Inflammatory macrophage (primary cell): Measurements from ENCODE around the gene CACNB3.
A peak's percentile ranks its signal among the peaks of the same experiment; 100 is the strongest.

ENCODE experiments used
- DNase-seq, 2 donors: peaks; one replicate each; pipeline ENCODE4 v3.0.0-alpha.2; 2020 to 2022

The CACNB3 gene

DNA sequence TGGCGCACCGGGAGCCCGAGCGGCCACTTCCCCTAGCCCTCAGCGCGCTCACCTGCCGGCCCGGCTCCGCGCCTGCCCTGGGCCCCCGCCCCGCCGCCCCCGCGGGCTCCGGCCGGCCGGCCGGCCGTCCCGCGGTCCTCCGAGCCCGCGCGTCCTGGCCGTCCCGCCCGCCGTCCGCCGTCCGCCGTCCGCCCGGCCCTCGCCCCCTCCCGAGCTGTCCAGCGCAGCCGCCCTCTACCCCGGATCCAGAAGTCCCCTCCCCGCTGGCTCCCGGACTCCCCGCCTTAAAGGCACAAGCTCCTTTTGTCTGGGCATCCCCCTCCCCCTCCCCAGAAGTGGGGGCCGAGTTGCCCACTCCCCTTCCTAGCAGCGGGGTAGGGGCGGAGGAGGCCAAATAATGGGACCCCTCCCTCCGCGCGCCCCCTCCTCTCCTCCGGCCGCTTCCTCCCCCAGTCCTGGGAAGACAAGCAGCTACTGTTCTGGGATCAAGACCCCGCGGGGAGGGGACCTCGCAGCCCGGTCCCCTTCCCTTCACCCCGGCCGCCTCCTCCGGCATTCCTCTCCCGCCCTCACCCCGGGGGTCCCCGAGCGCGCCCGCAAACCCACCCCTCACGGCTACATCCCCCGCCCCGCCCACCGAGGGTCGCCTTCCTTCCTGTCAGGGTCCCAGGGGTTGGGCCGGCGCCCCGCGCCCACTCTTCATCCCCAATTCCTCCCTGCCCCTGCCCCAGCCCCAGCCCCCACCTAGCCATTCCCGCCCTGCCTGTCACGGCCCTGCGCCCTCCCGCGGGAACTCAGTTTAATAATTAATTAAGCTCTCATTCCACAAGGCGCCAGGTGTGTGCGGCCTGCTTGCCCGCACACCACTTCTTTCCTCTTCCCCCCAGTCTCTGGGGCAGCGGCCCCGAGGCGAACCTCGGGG is 29.2 kb upstream of the CACNB3 start, which contains the start of gene ADCY6:
ADCY6 (minus strand) TSS at position 236 of the 922 bp plus-strand sequence. CDS start 5,655 bp downstream, outside the sequence.
- peak in 1 of 2 donors; percentile 21 for DNase-seq

DNA sequence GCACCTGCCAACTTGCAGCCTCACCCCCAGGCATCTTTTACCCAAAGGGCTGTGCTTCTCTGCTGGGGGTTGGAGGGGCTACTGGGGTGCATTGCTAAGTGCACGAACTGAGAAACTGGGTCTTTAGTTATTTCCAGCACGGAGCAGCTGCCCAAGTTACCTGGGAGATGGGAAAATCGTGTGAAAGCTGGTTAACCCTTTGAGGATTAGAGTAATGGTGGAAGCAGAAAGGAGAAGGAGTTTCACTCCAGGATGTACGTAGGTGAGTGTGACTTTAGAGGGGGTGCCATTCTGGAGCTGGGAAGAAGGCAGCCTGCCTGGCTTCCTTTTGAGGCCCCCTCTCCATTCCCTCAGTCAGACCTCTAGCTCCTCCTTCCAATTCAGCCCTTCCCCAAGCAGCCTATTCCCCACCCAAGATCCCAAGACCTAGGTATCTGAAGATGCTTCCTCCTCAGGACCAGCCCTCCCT is 28.4 kb upstream of the CACNB3 start:
- DNase-seq, result no peak

DNA sequence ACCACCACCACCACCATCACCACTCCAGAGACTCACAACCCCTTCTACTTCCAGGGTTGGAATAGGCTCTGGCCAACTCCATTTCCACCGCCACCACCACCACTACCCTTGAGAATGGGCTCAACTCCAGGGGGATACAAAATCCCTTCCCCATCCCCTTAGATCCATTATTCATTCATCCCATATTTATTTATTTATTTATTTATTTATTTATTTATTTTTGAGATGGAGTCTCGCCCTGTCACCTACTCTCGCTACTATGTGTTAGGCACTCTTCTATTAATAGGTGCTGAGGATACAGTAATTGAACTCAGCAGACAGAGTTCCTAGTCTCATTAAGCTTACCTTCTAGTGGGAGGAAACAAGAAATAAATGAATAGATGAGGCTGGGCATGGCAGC is 24.6 kb upstream of the CACNB3 start:
- no peak for DNase-seq

DNA sequence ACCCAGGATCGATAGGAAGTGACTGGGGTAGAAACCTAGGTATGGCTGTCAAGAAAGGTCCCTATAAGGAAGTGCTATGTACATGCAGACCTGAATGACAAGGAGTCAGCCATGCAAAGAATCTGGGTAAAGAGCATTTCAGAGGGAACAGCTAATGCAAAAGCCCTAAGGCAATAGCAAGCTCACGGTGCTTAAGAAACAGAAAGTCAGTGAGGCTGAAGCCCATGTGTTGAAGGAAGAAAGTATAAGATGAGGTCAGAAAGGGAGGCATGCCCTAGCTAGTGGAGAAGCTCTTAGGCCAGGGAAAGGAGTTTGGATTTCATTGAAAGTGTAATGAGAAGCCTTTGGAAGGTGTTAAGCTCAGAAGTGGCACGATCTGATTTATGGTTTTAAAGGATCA is 23.4 kb upstream of the CACNB3 start:
- DNase-seq, result no peak

GRCh38 chr12:48795550-48796455 is 22.5 kb upstream of the CACNB3 start:
- DNase-seq, result peak; percentile 67

DNA sequence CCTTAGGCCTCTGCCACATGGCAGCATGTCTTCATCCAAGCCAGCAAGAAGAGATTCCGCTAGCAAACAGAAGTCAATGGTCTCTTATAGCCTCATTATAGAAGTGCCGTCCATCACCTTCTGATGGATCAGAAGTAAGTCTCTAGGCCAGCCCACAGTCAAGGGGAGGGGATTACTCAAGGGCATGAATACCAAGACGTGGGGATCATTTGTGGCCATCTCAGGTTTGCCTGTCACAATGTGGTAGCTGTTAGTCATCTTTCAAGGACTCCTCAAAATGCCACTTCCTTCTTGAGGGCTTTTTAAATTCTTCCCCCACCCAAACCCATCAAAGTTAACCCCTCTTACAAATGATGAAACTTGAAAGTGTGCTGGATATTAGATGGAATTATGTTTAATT is 21.3 kb upstream of the CACNB3 start:
- DNase-seq, result peak; percentile 26 to 30

- DNase-seq, result no peak
Measured at GRCh38 chr12:48800457-48800856, 17.8 kb upstream of the CACNB3 start.

GRCh38 chr12:48800971-48801370 is 17.3 kb upstream of the CACNB3 start:
- no peak for DNase-seq

DNA sequence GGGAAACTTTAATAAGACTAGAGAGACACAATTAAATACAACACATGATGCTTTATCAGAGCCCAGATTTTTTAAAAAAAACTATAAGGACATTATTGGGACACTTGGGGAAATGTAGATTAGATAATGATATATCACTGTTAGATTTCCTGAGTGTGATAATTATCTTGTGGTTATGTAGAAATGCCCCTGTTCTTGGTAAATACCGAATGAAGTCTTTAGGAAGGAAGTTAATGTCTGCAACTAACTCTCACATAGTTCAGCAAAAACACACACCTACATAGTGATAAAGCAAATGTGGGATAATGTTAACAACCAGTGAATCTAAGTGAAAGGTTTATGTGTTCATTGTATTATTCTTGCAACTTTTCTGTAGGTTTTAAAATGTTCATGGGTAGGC is 14.6 kb upstream of the CACNB3 start:
- DNase-seq, result peak in 1 of 2 donors; percentile 63

DNA sequence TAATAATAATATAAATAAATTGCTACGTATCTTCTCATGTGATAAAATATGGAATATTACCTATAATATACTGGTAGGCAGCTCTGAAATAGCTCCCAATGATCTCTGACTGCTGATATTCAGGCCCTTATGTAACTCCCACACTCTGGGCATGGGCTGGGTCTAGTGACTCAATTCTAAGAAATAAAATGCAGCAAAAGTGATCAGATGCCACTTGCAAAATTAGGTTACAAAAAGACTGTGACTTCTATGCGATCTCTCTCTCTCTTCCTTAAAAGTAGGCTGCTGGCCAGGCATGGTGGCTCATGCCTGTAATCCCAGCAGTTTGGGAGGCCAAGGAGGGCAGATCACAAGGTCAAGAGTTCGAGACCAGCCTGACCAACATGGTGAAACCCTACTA is 10.3 kb upstream of the CACNB3 start:
- peak; percentile 43 to 74 for DNase-seq

DNA sequence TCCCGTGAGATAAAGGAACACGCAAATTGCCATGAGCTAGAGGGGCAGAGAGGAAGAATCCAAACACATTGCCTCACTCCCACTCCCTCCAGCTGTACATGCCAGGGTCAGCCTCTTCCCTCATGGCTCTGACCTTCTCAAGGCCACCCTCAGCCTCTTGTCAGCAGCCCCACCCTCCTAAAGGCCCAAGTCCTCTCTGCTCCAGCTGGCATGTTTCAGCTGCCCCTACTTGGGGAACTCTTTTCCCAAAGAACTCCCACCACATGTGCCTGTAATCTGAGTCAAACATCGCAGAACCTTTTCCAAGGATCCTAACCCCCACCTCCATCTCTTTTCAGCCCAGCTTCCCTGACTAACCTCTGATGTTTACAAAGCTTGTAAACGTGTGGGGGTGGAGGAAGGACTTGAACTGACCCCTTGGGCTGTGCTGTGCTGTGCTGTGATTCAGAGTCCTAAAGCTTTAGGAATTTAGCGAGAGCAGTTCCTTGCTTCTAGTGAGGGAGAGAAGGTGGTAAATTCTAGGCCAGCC is 7.3 kb upstream of the CACNB3 start:
- DNase-seq, result peak in 1 of 2 donors; percentile 7

- no peak for DNase-seq
Measured at GRCh38 chr12:48811437-48812090, 6.7 kb upstream of the CACNB3 start.

GRCh38 chr12:48812389-48812788 is 5.9 kb upstream of the CACNB3 start:
- DNase-seq, result no peak

- DNase-seq, result no peak
Measured at GRCh38 chr12:48813465-48814261, 4.6 kb upstream of the CACNB3 start.

GRCh38 chr12:48814262-48815125 is 3.8 kb upstream of the CACNB3 start:
- DNase-seq, result peak; percentile 75 to 77

DNA sequence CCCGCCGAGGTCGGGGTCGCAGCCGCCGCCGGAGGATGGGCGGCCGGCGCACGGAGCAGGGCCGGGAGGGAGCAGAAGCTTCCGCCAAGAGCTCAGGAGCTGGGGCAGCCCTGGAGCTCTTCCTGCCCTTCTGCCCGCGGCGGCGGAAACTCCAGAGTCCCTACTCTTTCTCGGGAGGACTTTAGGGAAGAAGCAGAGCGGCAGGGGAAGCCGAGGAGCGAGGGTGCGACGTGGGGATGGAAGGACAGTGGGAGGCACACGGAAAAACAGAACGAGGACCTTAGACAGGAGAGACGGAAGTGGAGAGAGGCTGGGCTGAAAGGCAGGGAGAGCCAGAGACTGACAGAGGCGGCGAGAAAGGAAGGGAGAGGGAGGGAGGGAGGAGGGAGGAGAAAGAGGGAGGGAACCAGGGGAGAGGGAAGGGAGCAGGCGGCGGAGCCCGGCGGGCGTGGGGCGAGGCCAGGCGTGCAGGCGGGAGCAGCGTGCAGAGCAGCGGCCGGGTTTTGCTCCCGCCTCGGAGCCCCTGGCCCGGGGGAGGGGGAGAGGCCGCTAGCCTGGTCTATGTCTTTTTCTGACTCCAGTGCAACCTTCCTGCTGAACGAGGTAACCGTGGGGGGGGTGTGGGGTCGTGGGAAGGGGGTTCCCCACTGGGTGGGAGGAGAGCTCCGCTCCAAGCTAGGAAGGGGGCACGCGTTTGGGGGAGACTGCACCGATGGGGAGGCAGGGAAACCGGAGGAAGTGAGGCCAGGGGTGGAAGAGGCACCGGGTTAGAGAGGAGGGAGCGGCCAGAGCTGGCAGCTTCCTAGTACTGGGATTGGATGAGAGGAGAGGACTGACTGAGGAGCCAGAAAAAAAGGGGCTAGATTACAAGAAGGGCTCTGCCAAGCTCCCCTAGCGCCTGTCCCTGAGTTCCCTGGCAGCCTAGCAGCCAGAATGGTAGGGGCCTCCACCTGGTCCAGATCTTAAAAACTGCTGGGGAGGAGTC is 2.9 kb upstream of the CACNB3 start:
- peak; percentile 37 to 59 for DNase-seq

GRCh38 chr12:48816143-48816854 is 2.0 kb upstream of the CACNB3 start:
- no peak for DNase-seq

- no peak for DNase-seq
Measured at GRCh38 chr12:48818831-48819590, 715 bp downstream of the CACNB3 start.
